ENCODE data around the gene MYO1A. TPM values are rescaled to one million over a fixed set of nuclear protein-coding genes. Genes with fewer than 3 reads are reported as not detected.

Gene MYO1A
- polyA plus RNA-seq, 2 of the 4 experiments (the other 2 are of a cell fraction) = 0.67 to 1.9 TPM

DNA sequence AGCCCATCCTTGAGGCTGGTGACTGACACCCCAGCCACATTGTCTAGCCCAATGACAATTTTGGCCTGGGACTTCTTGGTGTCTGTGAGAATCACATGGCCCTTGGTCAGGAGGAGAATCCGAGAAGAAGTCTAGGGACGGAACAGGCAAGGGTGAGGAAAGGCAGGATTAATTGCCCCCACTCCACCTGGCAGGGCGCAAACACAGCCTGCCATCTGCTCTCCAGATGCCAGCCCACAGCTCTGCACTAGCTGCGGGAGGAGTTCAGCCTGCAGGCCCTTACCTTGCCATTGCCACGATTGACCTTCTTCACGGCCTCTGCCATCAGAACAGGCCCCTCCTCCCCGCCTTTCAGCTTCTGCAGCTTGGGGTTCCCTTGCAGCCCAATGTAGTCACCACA lies 20.5 kb downstream of the MYO1A start:
- 84% methylated on average over 7 of the region's 7 CpGs for WGBS (ENCODE audit: missing lambda C conversion rate)
- Histone ChIP-seq H3K4me1 (peaks cover 6% of the 10 kb centered on the region; the same call in 2 of the 3 replicates), H3K4me3 (no peak overlapping the region), H3K9me3 (no peaks in the 10 kb centered on the region), H3K4me2 (no peak overlapping the region), H3K27ac (no peak overlapping the region)
- TF ChIP-seq, protein P1, sequence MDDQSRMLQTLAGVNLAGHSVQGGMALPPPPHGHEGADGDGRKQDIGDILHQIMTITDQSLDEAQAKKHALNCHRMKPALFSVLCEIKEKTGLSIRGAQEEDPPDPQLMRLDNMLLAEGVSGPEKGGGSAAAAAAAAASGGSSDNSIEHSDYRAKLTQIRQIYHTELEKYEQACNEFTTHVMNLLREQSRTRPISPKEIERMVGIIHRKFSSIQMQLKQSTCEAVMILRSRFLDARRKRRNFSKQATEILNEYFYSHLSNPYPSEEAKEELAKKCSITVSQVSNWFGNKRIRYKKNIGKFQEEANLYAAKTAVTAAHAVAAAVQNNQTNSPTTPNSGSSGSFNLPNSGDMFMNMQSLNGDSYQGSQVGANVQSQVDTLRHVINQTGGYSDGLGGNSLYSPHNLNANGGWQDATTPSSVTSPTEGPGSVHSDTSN (IDR thresholded peaks at IDR 0.05) = no peak
- no peak for TF ChIP-seq NR3C1 (IDR thresholded peaks at IDR 0.05)
- no peak for TF ChIP-seq ZC3H11A (IDR thresholded peaks at IDR 0.05)
- TF ChIP-seq CHD2 (IDR thresholded peaks at IDR 0.05; ENCODE audit: low read length, partially characterized antibody) = no peak
- TF ChIP-seq, protein P2, sequence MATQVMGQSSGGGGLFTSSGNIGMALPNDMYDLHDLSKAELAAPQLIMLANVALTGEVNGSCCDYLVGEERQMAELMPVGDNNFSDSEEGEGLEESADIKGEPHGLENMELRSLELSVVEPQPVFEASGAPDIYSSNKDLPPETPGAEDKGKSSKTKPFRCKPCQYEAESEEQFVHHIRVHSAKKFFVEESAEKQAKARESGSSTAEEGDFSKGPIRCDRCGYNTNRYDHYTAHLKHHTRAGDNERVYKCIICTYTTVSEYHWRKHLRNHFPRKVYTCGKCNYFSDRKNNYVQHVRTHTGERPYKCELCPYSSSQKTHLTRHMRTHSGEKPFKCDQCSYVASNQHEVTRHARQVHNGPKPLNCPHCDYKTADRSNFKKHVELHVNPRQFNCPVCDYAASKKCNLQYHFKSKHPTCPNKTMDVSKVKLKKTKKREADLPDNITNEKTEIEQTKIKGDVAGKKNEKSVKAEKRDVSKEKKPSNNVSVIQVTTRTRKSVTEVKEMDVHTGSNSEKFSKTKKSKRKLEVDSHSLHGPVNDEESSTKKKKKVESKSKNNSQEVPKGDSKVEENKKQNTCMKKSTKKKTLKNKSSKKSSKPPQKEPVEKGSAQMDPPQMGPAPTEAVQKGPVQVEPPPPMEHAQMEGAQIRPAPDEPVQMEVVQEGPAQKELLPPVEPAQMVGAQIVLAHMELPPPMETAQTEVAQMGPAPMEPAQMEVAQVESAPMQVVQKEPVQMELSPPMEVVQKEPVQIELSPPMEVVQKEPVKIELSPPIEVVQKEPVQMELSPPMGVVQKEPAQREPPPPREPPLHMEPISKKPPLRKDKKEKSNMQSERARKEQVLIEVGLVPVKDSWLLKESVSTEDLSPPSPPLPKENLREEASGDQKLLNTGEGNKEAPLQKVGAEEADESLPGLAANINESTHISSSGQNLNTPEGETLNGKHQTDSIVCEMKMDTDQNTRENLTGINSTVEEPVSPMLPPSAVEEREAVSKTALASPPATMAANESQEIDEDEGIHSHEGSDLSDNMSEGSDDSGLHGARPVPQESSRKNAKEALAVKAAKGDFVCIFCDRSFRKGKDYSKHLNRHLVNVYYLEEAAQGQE (IDR thresholded peaks at IDR 0.05) = no peak
- TF ChIP-seq, protein P3, sequence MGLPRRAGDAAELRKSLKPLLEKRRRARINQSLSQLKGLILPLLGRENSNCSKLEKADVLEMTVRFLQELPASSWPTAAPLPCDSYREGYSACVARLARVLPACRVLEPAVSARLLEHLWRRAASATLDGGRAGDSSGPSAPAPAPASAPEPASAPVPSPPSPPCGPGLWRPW (IDR thresholded peaks at IDR 0.05) = no peak
- TF ChIP-seq, protein P4, sequence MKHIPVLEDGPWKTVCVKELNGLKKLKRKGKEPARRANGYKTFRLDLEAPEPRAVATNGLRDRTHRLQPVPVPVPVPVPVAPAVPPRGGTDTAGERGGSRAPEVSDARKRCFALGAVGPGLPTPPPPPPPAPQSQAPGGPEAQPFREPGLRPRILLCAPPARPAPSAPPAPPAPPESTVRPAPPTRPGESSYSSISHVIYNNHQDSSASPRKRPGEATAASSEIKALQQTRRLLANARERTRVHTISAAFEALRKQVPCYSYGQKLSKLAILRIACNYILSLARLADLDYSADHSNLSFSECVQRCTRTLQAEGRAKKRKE (CRISPR knock-in tag; IDR thresholded peaks at IDR 0.05; ENCODE audit: low read depth) = no peak
- TF ChIP-seq, protein P5, sequence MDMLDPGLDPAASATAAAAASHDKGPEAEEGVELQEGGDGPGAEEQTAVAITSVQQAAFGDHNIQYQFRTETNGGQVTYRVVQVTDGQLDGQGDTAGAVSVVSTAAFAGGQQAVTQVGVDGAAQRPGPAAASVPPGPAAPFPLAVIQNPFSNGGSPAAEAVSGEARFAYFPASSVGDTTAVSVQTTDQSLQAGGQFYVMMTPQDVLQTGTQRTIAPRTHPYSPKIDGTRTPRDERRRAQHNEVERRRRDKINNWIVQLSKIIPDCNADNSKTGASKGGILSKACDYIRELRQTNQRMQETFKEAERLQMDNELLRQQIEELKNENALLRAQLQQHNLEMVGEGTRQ (IDR thresholded peaks at IDR 0.05) = no peak
- TF ChIP-seq MAFK (IDR thresholded peaks at IDR 0.05; ENCODE audit: partially characterized antibody) = no peak
- no peak for TF ChIP-seq PHF8 (IDR thresholded peaks at IDR 0.05; ENCODE audit: borderline replicate concordance, low read depth)
- no peak for TF ChIP-seq ZSCAN20 (CRISPR knock-in tag; IDR thresholded peaks at IDR 0.05)
- TF ChIP-seq, protein P6, sequence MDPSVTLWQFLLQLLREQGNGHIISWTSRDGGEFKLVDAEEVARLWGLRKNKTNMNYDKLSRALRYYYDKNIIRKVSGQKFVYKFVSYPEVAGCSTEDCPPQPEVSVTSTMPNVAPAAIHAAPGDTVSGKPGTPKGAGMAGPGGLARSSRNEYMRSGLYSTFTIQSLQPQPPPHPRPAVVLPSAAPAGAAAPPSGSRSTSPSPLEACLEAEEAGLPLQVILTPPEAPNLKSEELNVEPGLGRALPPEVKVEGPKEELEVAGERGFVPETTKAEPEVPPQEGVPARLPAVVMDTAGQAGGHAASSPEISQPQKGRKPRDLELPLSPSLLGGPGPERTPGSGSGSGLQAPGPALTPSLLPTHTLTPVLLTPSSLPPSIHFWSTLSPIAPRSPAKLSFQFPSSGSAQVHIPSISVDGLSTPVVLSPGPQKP (IDR thresholded peaks at IDR 0.05; ENCODE audit: low read depth, low read length) = no peak
- TF ChIP-seq HEYL (CRISPR knock-in tag; IDR thresholded peaks at IDR 0.05) = no peak
- no peak for TF ChIP-seq HDAC2 (IDR thresholded peaks at IDR 0.05)
- no peak for TF ChIP-seq CHD4 (IDR thresholded peaks at IDR 0.05; ENCODE audit: borderline replicate concordance)
- no peak for TF ChIP-seq JUNB (IDR thresholded peaks at IDR 0.05)
- no peak for TF ChIP-seq HOXA7 (CRISPR knock-in tag; IDR thresholded peaks at IDR 0.05)
- TF ChIP-seq RCOR1 (IDR thresholded peaks at IDR 0.05; ENCODE audit: low read depth, low read length) = no peak
- TF ChIP-seq JUN (IDR thresholded peaks at IDR 0.05) = no peak
- TF ChIP-seq TP53 (CRISPR knock-in tag; IDR thresholded peaks at IDR 0.05) = no peak
- ATAC-seq (no peak), FAIRE-seq (no peak), DNase-seq (ENCODE audit: low read depth in 1 of 2, low spot score in 1 of 2) (no peak)
- POLR2A ChIA-PET = no interaction called here
- CTCF ChIA-PET = interaction anchor here (0.9 to 2.0 kb wide), 4 partner anchors 22 to 271 kb away, joined by 3 to 4 read pairs (median 4); no protein-coding TSS in a partner anchor

DNA sequence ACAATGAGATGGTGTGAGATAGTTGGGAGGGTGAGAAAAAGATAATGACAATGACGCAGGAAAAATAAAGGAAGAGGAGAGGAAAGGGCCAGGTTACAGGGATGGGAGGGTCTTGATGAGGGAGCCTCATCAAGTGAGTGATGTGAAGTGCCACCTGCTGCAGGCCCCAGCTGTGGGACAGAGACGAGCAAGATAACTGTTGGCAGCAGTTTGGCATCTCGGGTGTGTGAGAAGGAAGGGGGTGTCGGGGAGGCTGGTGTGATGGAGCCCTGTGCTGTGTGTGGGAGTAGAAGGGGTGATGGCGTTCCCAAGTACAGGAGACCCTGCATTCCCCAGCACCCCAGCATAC lies 22.1 kb downstream of the MYO1A start:
- 66% methylated on average over 5 of the region's 5 CpGs for WGBS (ENCODE audit: missing lambda C conversion rate)
- CTCF ChIA-PET = interaction anchor here (0.6 to 2.9 kb wide), 8 partner anchors 11 to 515 kb away, joined by 3 to 9 read pairs (median 4); no protein-coding TSS in a partner anchor
- POLR2A ChIA-PET = no interaction called here
- ATAC-seq = no peak
- H3K4me3 ChIP-seq = no peak overlapping the region
- no peaks in the 10 kb centered on the region for H3K9me3 ChIP-seq
- H3K27ac ChIP-seq = no peak overlapping the region
- FAIRE-seq = no peak
- peaks cover 6% of the 10 kb centered on the region; the same call in 2 of the 3 replicates for H3K4me1 ChIP-seq
- DNase-seq (ENCODE audit: low read depth in 1 of 2, low spot score in 1 of 2) = no peak
- TF ChIP-seq, protein P7, sequence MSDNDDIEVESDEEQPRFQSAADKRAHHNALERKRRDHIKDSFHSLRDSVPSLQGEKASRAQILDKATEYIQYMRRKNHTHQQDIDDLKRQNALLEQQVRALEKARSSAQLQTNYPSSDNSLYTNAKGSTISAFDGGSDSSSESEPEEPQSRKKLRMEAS (IDR thresholded peaks at IDR 0.05) = no peak
- no peak for TF ChIP-seq JUN (IDR thresholded peaks at IDR 0.05)
- H3K4me2 ChIP-seq = no peak overlapping the region
